H9 (cell line): ENCODE results near the gene IFFO2. TPM values are rescaled to one million over a fixed set of nuclear protein-coding genes. Genes with fewer than 3 reads are reported as not detected.

Experiments used
- DNase-seq: peaks from one replicate; pipeline ENCODE4 v3.0.0-alpha.2; 2017
- H2AFZ ChIP-seq: one replicate; pipeline ENCODE4 v1.6.1; 2013; ENCODE audit warnings: mild to moderate bottlenecking, low read length, control low read depth, moderate library complexity
- H2AK5ac ChIP-seq: 2 replicates; pipeline ENCODE4 v1.6.1; 2013; ENCODE audit warnings: low read length, control low read depth, mixed read lengths; ENCODE audit not compliant: insufficient read length
- H2BK120ac ChIP-seq: one replicate; pipeline ENCODE4 v1.6.1; 2013; ENCODE audit warnings: low read depth, mild to moderate bottlenecking, low read length, control low read depth, inconsistent platforms; ENCODE audit not compliant: poor library complexity, severe bottlenecking
- H2BK12ac ChIP-seq: 2 replicates; pipeline ENCODE4 v1.6.1; 2013; ENCODE audit warnings: low read length, control low read depth, mixed read lengths, low read depth; ENCODE audit not compliant: insufficient read length
- H2BK15ac ChIP-seq: 2 replicates; pipeline ENCODE4 v1.6.1; 2013; ENCODE audit warnings: low read depth, low read length, control low read depth
- H2BK20ac ChIP-seq: one replicate; pipeline ENCODE4 v1.6.1; 2013; ENCODE audit warnings: low read depth, mild to moderate bottlenecking, low read length, control low read depth, inconsistent platforms; ENCODE audit not compliant: poor library complexity, severe bottlenecking
- H2BK5ac ChIP-seq: 2 replicates; pipeline ENCODE4 v1.6.1; 2013; ENCODE audit warnings: low read length, control low read depth, mixed read lengths; ENCODE audit not compliant: insufficient read length
- H3K14ac ChIP-seq: 2 replicates; pipeline ENCODE4 v1.6.1; 2013; ENCODE audit warnings: low read length, control low read depth; ENCODE audit not compliant: insufficient read depth
- H3K18ac ChIP-seq: 2 replicates; pipeline ENCODE4 v1.6.1; 2013; ENCODE audit warnings: low read depth, mild to moderate bottlenecking, mixed read lengths, low read length, control low read depth; ENCODE audit not compliant: insufficient read length
- H3K23ac ChIP-seq: 2 replicates; pipeline ENCODE4 v1.6.1; 2013; ENCODE audit warnings: low read length, control low read depth, mixed read lengths, low read depth; ENCODE audit not compliant: insufficient read length
- H3K23me2 ChIP-seq: 2 replicates; pipeline ENCODE4 v1.6.1; 2013; ENCODE audit warnings: low read depth, mild to moderate bottlenecking, mixed read lengths, low read length, control low read depth; ENCODE audit not compliant: insufficient read length, poor library complexity, severe bottlenecking
- H3K27ac ChIP-seq: 2 replicates; pipeline ENCODE4 v1.5.1; 2013; ENCODE audit warnings: low read length, control low read depth, mixed read lengths, low read depth; ENCODE audit not compliant: insufficient read length
- H3K27me3 ChIP-seq: 2 replicates; pipeline ENCODE4 v1.6.1; 2013; ENCODE audit warnings: low read length, control low read depth, inconsistent platforms; ENCODE audit not compliant: insufficient read depth
- H3K4ac ChIP-seq: 2 replicates; pipeline ENCODE4 v1.6.1; 2013; ENCODE audit warnings: low read depth, mild to moderate bottlenecking, control low read depth, inconsistent platforms, low read length, moderate library complexity
- H3K4me1 ChIP-seq: 2 replicates; pipeline ENCODE4 v1.6.1; 2013; ENCODE audit warnings: low read length, control low read depth, inconsistent platforms; ENCODE audit not compliant: insufficient read depth
- H3K4me2 ChIP-seq: 2 replicates; pipeline ENCODE4 v1.6.1; 2013; ENCODE audit warnings: low read length, control low read depth, mixed read lengths; ENCODE audit not compliant: insufficient read length, insufficient read depth
- H3K56ac ChIP-seq: 2 replicates; pipeline ENCODE4 v1.6.1; 2013; ENCODE audit warnings: low read depth, mild to moderate bottlenecking, mixed read lengths, low read length, control low read depth; ENCODE audit not compliant: insufficient read length
- H3K79me1 ChIP-seq: 2 replicates; pipeline ENCODE4 v1.6.1; 2013; ENCODE audit warnings: low read depth, mild to moderate bottlenecking, moderate library complexity, low read length, control low read depth, inconsistent platforms; ENCODE audit not compliant: insufficient read depth, poor library complexity, severe bottlenecking
- H3K79me2 ChIP-seq: 2 replicates; pipeline ENCODE4 v1.6.1; 2013; ENCODE audit warnings: low read length, control low read depth, inconsistent platforms; ENCODE audit not compliant: insufficient read depth
- H3K9ac ChIP-seq: 2 replicates; pipeline ENCODE4 v1.6.1; 2013; ENCODE audit warnings: low read length, control low read depth, mixed read lengths; ENCODE audit not compliant: insufficient read length; ENCODE audit errors: extremely low read depth
- H3K9me3 ChIP-seq: one replicate; pipeline ENCODE4 v1.6.1; 2013; ENCODE audit warnings: low read depth, low read length, inconsistent platforms; ENCODE audit not compliant: control insufficient read depth
- H3T11ph ChIP-seq: one replicate; pipeline ENCODE4 v1.6.1; 2013; ENCODE audit warnings: mild to moderate bottlenecking, low read length, control low read depth, inconsistent platforms
- H4K20me1 ChIP-seq: one replicate; pipeline ENCODE4 v1.6.1; 2013; ENCODE audit not compliant: control insufficient read depth, insufficient read length, insufficient read depth
- H4K5ac ChIP-seq: 2 replicates; pipeline ENCODE4 v1.6.1; 2013; ENCODE audit warnings: low read depth, mild to moderate bottlenecking, mixed read lengths, low read length, control low read depth; ENCODE audit not compliant: insufficient read length
- H4K8ac ChIP-seq: replicated peaks from 2 replicates; pipeline ENCODE4 v1.6.1; 2013; ENCODE audit warnings: low read length, control low read depth, mixed read lengths, low read depth; ENCODE audit not compliant: insufficient read length
- H4K91ac ChIP-seq: 2 replicates; pipeline ENCODE4 v1.6.1; 2013; ENCODE audit warnings: low read depth, mild to moderate bottlenecking, moderate library complexity, mixed read lengths, low read length, control low read depth; ENCODE audit not compliant: insufficient read length
- H3K27ac Mint-ChIP-seq, 3 experiments: 2 replicates in 2 of 3; 3 replicates in 1 of 3; pipeline ENCODE4 v1.8.0; 2020 to 2021; ENCODE audit warnings: mixed read lengths in 3 of 3, mild to moderate bottlenecking in 1 of 3, moderate library complexity in 1 of 3
- H3K27me3 Mint-ChIP-seq: 2 replicates; pipeline ENCODE4 v1.8.0; 2021; ENCODE audit warnings: low read depth, mild to moderate bottlenecking, moderate library complexity, mixed read lengths
- H3K36me3 Mint-ChIP-seq, 3 experiments: 2 replicates in 2 of 3; 3 replicates in 1 of 3; pipeline ENCODE4 v1.8.0; 2020 to 2021; ENCODE audit warnings: low read depth in 3 of 3, mixed read lengths in 3 of 3; ENCODE audit not compliant: insufficient read depth in 1 of 3
- H3K4me1 Mint-ChIP-seq, 2 experiments: 2 replicates each; pipeline ENCODE4 v1.8.0; 2020; ENCODE audit warnings: mixed read lengths in 2 of 2
- H3K4me3 Mint-ChIP-seq, 2 experiments: 2 replicates in 1 of 2; 3 replicates in 1 of 2; pipeline ENCODE4 v1.8.0; 2020 to 2021; ENCODE audit warnings: mild to moderate bottlenecking in 2 of 2, mixed read lengths in 2 of 2, moderate library complexity in 1 of 2
- H3K9me3 Mint-ChIP-seq, 2 experiments: 2 replicates in 1 of 2; 3 replicates in 1 of 2; pipeline ENCODE4 v1.8.0; 2020; ENCODE audit warnings: mild to moderate bottlenecking in 2 of 2, mixed read lengths in 2 of 2, moderate library complexity in 1 of 2
- CTCF ChIP-seq: fragments of 200-600 bp; sonication (generic); conservative IDR thresholded peaks from 3 replicates; pipeline ENCODE4 v1.8.0; 2021; ENCODE audit warnings: antibody characterized with exemption, mild to moderate bottlenecking
- WGBS: extraction: QIAGEN DNeasy Blood & Tissue Kit; methylation state at CpG from one replicate; pipeline ENCODE4 v1.1.7; 2013; ENCODE audit warnings: missing lambda C conversion rate, low lambda C conversion rate, mixed read lengths; ENCODE audit not compliant: insufficient read length; ENCODE audit errors: extremely low coverage; 5-methylcytosine and 5-hydroxymethylcytosine counted together
- total RNA-seq: library from RNA; stranded (reverse); gene quantifications from 2 replicates; pipeline ENCODE4 v1.2.1, GENCODE V29; 2021

The IFFO2 gene
- total RNA-seq, 1 experiment from 2014 or later: 3.6 TPM

- Histone ChIP-seq H3K9ac (no peak overlapping the region), H2BK15ac (no peak overlapping the region), H3T11ph (no peak overlapping the region), H2BK5ac (no peak overlapping the region), H2BK20ac (no peak overlapping the region), H4K8ac (no peak overlapping the region), H2BK12ac (no peak overlapping the region), H2AFZ (no peak overlapping the region), H3K4me2 (no peak overlapping the region), H3K56ac (no peak overlapping the region), H3K9me3 (no peaks in the 10 kb centered on the region), H3K4me1 (no peaks in the 10 kb centered on the region), H3K27ac (no peak overlapping the region), H3K4ac (no peak overlapping the region), H3K27me3 (no peaks in the 10 kb centered on the region), H3K23ac (no peak overlapping the region), H4K5ac (no peak overlapping the region), H2BK120ac (no peak overlapping the region), H4K20me1 (no peaks in the 10 kb centered on the region), H3K79me1 (no peaks in the 10 kb centered on the region), H3K79me2 (no peaks in the 10 kb centered on the region), H3K23me2 (no peaks in the 10 kb centered on the region), H4K91ac (no peak overlapping the region), H3K14ac (no peak overlapping the region), H3K18ac (no peak overlapping the region), H2AK5ac (no peak overlapping the region)
- no peak overlapping the region for H3K4me3 Mint-ChIP-seq
- no peaks in the 10 kb centered on the region for H3K4me1 Mint-ChIP-seq
- no peaks in the 10 kb centered on the region for H3K36me3 Mint-ChIP-seq
- DNase-seq: no peak
- TF ChIP-seq CTCF: no peak; the same call in 2 of the 3 replicates
- no peak overlapping the region for H3K27ac Mint-ChIP-seq
- H3K9me3 Mint-ChIP-seq: no peaks in the 10 kb centered on the region
- WGBS: no CpG with 5 or more reads among the region's 2 CpGs
- H3K27me3 Mint-ChIP-seq: peaks cover 8% of the 10 kb centered on the region
Observed at GRCh38 chr1:18972531-18972930, 16.1 kb upstream of the IFFO2 start.
